Right renal pelvis (tissue), 4 donors: ENCODE measurements around the gene FGD5. TPM values are rescaled to one million over a fixed set of nuclear protein-coding genes. Genes with fewer than 3 reads are reported as not detected.
"Not testable (repeated sequence)": the region's sequence is repeated elsewhere in the genome, so short reads cannot be mapped to it uniquely, and the experiment has no call there.

Experiments used
- DNase-seq, 4 donors: peaks; one replicate each; pipeline ENCODE4 v3.0.0-alpha.2; 2013; ENCODE audit warnings: low read depth in 4 of 4, low spot score in 3 of 4, missing footprints in 1 of 4
- polyA plus RNA-seq, 4 donors: library from polyadenylated mRNA; unstranded; fragments of 120-200 nt; gene quantifications; one replicate each; pipeline ENCODE4 v1.2.1, GENCODE V29; 2013; ENCODE audit not compliant: insufficient read length in 4 of 4

FGD5 gene
- polyA plus RNA-seq, 4 donors, result 22.9 to 26.6 (median 24.8) TPM

DNA sequence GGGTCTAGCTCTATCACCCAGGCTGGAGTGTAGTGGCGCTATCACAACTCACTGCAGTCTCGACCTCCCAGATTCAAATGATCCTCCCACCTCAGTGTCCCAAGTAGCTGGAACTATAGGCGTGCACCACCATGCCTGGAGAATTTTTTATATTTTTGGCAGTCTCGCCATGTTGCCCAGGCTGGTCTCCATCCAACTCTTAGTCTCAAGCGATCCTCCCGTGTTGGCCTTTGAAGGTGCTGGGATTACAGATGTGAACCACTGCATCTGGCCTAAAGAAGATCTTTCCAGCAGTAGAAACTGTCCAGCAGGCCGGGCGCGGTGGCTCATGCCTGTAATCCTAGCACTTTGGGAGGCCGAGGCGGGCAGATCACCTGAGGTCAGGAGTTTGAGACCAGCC, 73.5 kb downstream of the FGD5 start:
- no peak for DNase-seq

DNA sequence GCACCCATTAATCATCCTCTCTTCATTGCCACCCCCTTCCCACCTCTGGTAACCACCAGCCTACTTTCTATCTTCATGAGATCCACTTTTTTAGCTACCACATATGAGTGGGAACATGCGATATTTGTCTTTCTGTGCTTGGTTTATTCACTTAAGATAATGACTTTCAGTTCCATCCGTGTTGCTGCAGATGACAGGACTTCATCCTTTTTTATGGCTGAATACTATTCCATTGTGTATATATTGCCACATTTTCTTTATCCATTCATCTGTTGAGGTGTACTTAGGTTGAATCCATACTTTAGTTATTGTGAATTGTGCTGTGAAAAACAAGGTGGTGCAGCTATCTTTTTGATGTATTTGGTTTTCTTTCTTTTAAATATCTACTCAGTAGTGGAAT, 75.3 kb downstream of the FGD5 start:
- DNase-seq, result no peak

DNA sequence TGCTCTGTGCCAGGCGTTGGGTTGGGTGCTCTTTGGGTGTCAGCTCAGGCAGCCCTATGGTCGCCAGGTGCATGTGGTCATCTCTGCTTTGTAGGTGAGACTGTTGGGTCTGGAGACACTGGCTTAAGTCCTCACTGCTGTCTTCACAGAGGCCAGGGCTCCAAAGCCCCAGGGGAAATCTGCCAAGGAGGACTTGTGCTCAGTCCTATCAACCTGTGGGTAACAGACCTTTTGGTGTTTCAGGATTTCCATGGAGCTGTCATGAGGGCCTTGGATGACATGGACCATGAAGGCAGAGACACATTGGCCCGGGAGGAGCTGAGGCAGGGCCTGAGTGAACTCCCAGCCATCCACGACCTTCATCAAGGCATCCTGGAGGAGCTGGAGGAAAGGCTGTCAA, 78.5 kb downstream of the FGD5 start:
- no peak for DNase-seq

DNA sequence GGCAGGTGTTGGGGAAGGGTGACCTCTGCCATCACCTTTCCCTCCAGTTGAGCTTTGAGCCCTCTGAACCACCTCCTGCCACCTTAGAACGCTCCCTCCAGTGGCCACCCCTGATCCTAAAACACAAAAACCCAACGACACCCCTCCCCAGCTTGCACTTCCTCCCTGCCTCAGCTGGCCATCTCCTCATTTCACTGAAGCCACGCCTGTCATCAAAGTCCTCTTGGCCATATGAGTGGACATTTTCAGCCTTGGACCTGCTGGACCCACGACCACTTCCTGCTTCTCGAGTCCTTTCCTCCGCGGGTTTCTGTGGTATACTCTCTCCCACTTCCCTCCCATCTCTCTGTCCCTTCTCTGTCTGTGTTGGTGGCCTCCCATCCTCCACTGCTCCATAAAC, 80.2 kb downstream of the FGD5 start:
- DNase-seq, result no peak

DNA sequence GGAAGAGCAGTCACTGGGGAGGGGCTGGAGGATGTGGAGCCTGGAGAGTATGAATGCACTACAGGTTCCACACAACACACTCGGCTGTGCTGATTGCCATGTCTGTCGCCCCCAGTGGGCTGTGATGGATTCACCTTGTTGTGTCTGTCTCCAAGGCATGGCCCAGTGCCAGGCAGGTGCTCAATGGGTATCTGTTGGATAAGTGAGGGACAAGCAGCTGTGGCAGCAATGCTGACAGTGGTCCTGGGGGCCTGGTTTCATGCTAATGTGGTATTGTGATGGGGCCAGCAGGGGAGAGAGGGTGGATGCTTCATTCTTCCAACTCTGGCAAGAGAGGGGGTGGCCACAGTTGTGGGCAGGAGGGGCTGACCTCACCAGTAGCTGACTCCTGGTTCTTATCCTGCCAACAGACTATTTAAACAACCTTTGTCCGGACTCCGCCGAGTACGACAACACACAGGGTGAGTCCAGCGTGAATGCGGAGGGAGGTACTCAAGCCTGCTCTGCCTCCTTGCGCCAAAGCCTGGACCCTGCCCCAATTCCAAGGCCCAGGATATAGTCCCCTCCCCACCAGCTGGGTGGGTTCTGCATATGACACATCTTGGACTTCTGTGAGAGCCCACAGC, 81.3 kb downstream of the FGD5 start:
- DNase-seq, result no peak

DNA sequence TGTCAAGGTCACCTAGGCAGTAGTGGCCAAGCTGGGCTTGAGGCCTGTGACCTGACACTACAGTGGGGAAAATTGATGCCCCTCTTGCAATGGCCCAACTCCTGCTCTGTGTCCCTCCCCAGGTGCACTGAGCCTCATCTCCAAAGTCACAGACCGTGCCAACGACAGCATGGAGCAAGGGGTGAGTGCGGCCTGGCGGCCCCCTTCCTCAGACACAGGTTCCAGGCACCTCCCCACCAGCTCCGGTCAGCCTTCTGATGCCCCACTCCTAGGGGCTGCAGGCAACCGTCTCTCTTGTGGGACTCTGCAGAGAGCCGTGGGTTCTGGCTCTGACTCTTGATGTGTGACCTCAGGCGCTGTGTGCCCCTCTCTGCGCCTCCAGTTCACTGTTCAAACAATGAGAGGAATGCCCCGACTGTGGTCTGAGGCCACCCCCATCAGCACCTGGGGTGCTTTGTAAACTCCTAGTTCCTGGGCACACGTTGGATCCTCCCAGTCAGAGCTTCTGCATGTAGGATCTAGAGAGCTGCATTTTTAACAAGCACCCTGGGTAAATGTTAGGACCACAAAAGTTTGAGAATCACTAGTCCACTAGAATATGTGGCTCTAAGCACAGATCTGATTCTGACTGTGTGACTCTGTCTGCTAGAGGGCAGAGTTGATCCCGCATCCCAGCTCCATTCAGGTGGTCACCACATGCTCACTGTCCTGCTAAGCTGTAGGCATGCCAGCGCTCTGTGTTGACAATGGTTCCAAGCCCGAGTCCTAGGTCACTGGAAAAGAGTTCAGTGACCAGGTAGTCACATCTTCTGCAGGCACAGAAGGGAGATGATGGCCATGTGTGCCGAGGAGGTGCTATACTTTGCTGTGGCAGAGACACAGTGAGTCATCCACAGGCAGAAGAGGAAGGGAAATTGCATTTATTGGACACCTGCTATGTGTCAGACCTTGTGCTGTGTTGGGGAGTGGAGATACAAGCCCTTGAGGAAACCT, 82.4 kb downstream of the FGD5 start:
- DNase-seq, result no peak

DNA sequence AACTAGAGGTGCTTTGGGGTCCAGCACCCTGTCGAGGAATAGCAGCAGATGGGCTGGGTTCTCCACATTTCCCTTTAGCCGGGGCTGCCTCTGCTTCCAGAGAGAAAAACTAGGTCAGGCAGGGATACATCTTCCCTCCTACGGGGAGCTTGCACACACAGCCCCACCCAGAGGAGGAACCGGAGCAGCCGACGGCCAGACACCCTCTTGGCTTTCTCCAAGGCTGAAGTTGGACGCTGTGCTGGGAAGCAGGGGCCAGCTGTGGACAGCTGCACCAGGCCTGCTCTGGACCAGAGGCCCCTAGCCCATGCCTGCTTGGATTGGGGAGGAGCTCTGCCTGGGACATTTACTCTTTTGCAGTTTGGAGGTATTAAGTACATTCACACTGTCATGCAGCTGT, 84.0 kb downstream of the FGD5 start:
- peak in 2 of 4 donors; percentile 46 to 56 for DNase-seq

DNA sequence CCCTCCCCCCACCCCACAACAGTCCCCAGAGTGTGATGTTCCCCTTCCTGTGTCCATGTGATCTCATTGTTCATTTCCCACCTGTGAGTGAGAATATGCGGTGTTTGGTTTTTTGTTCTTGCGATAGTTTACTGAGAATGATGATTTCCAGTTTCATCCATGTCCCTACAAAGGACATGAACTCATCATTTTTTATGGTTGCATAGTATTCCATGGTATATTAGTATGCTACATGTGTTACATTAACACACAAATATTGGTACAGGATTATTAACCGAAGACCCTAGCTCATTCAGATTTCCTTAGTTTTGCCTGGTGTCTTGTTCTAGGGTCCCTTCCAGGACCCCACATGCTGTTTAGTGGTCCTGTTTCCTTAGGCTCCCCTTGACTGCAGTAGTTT, 84.7 kb downstream of the FGD5 start:
- DNase-seq, result not testable (repeated sequence)

DNA sequence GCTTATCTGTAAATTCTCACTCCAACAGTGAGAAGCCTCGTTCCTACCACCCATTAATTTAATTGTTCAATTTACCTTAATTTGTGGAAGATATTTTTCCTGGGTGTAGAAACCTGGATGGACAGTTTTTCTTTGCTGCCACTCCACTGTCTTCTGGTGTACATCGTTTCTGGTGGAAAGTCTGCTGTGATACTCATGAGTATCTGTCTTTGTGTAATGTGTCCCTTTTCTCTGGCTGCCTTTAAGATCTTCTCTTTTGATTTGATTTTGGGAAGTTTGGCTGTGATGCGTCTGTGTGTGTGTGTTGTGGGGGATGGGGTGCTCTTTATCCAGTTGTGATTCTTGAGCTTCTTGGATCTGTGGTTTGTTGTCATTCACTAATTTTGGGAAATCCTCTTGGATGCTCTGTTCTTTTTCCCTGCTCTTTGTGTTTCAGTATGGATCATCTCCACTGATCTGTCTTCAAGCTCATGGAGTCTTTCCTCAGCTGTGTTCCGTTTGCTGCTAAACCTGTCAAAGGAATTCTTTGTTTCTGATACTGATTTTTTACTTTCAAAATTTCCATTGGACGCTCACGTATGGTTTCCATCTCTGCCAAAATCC, 86.4 kb downstream of the FGD5 start:
- DNase-seq, result no peak

DNA sequence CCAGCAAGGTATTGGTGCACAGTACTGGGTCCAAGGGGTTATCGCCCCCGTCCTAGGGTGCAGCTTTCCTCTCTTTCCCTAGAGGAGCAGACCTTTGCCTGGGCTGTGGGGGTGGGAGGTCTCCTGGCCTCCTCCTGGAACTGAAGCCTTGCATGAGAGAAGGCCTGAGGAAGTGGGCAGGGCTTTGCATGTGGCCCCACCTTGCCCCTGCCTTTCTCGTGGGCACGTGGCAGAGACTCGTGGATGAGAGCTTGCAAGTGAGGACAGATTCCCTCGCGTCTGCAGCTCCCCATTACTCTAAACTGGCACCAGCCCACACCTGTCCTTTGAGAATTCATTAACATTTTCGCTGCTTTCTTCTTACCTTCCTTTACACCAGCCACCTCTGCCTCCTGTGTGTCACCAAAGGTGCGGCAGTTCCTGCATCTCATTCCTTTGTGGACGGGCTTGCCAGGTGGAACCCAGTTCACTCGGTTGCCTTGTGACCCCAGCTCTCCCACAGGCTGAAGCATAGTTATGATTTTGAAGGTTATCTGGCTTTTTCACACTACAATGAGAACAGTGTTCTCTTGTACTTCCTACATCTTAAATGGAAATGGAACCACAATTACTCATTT, 87.7 kb downstream of the FGD5 start:
- DNase-seq, result no peak

DNA sequence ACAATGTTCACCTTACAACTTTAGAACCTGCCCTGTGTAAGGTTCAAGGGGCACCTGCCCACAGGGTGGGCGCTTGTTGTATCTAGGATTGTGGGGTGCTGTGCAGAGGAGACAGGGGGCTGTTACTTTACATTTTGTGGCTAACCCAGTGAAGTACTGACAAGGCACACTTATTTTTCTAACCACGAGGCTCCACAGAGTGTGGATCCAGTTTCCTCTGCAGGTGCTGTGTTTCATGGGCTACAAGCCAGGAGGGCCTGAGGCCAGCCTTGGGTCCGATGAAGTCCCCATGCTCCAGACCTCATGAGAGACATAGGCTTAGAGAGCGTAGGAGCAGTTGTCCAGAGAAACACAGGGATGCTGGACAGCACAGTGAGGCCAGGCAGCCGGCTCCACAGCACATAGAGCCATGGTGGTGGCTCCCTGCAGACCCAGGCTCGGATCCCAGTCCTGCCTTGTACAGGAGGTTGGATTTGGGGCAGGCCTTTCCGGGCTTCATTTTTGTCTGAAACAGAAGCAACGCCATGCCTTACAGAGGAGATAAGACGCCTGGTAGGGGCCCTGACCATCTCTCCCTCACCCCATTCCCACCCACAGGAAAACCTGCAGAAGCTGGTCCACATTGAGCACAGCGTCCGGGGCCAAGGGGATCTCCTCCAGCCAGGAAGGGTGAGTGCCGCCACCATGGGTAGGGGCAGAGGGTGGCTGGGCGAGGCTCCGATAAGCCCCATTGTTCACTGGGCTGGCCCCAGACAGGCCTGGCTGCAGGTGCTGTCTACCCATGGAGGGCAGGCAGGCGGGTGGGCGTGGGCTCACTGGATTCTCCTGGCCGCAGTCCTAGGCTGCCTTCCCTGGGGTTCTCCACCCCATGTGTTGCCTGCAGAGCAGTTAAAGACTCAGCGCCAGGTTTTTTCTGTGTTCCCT, 88.5 kb downstream of the FGD5 start:
- no peak for DNase-seq

DNA sequence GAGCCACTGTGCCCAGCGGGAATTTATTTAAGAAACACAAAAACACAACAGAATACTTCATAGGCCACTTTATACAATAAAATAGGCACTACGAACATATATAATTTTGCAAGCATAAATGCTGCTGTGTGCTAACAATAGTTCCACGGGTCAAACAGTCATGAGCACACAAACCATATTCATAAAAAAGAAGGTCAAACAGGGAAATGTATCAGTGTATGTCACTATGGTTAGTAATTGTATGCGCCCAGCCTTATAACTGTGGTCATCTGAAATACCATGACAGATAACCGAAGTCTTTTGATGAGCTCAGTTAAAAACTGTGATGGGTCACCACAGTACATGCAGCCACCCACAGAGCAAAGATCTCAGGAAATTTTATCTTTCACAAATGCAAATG, 90.5 kb downstream of the FGD5 start:
- no peak for DNase-seq

DNA sequence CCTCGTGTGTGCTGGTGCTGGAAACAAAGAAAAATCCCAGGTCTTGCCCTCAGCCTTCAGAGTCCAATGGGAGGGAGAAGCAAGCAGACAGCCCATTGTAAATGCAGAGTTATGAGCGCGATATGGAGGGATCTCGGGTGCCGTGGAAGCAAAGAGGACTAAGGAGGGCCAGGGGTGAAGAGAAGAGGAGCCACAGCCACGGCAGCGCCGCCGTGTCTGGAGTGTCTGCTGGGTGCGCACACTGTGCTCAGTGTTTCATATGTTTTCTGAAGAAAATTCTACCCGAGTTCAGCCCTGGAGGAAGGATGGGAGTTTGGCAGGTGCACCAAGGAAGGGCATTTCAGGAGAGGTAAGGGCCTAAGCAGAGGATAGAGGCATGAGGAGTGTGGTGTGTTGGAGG, 92.9 kb downstream of the FGD5 start:
- no peak for DNase-seq

DNA sequence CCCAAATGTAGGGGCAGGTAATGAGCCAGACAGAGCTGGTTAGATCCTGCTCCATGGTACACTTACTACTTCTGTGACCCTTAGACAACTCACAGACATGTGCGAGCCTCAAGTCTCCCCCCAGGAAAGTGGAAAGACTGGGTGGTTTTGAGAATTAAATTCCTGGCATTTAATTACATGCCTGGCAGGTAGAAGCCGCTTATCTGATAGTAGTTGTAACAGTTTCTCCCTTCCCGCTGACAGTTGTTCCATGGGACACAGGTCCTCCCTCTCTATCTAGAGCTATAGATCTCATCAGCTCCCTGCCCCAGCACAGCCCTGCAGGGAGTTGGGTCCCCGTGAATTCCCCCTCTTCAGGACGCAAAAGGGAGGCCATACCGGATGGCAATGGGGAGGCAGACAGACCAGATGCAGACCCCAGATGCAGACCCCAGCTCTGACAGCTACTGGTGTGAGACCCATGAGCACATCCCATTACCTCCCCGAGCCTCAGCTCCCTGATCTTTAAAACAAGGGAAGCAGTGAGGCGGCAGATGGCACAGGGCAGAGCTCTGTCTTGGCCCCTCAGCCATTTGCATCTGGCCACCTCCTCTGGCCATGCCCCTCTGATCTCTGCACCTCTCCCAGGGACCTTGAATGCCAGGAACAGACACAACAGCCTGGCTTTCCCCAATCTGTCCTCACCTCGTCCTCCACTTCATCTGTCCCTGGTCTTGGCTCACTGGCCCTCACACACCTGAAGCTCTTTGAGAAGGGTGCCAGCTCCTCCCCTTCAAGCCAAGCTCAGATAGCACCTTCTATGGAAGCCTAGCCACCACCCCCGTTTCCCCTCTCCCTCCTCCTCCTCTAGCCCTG, 94.5 kb downstream of the FGD5 start:
- DNase-seq, result no peak

DNA sequence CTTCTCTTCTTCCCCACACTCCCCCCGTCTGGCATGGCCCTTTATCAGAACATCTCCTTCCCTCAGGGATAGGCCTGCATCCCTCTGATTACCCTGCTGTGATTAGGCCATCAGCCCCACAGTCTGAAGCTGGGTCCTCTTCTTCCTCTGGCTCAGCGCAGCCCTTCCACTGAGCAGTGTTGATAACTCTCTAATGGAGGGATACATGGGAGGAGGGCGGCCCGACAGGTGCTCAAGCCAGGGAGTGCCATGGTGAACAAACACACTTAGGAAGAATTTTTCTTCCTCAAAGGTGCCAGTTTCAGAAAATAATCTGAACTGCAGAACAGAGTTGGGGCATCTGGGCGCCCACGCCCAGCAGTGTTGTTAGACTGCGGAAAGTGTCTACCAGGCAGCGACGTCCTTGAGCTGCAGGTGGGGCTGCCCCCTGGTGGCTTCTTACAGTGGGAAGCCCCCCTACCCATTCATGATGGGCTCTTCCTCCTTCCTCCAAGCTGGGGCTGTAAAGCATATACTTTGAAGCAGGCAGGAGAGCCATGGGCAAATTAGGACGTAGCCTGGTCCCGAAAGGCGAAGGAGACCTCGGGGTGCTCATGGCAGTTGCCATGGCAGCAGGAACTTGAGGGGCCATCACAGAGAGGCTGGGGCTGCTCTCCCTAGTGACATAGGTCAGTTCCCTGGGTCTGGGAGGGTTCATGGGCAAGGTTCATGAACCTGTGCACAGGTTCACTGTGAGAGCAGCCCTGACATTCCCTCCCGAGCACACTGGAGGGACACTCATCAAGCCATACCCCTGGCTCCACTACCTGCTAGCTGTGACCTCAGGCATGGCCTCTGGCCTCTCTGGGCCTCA, 95.4 kb downstream of the FGD5 start:
- no peak for DNase-seq

DNA sequence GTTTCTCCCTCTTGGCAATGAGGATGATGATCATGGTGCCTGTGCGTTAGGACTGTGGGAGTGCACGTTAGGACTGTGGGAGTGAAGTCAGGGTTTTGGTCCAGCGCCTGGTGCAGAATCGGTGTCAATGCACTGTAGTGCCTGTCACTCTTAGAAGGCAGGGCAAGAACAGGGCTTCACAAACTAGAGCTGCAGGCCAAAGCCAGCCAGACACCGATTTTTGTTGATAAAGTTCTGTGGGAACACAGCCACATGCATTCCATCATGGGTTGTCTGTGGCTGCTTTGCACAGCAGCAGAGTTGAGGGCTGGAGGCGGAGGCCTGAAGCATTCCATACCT, 96.0 kb downstream of the FGD5 start:
- no peak for DNase-seq

DNA sequence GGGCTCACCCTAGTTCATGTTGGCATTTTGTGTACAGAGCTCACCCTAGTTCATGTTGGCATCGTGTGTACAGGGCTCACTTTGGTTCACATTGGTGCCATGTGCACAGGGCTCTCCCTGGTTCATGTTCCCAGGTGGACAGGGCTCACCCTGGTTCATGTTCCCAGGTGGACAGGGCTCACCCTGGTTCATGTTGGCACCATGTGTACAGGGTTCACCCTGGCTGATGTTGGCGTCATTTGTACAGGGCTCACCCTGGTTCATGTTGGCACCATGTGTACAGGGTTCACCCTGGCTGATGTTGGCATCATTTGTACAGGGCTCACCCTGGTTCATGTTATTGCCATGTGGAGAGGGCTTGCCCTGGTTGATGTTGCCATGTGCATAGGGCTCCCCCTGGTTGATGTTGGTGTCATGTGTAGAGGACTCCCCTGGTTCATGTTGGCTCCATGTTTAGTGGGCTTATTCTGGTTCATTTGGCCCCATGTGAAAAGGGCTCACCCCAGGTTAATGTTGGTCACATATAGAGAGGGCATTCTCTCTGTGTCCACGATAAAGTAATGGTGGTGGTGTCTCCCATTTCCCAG, 97.0 kb downstream of the FGD5 start:
- DNase-seq, result no peak

DNA sequence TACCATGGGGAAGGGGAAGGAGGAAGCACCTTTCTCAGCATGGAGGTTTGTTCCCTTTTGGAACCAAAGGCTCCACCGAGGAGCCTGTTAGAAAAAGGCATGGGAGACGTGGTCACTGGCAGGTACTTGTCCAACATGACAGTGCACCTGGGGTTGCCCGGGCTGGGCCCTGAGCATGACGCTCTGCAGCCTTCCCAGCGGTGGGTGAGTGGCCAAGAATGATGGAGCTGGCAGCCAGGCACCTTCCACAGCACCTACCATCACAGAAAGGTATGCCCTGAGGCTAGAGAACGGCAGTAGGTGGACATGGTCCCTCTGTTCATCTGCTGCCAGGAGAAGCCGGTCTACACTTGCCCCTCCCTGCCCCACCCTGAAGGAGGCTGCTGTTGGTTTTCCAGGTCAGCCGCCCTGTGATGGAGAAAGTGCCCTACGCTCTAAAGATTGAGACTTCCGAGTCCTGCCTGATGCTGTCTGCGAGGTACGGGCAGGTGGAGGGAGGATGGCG, 99.6 kb downstream of the FGD5 start:
- DNase-seq, result no peak
